ENCODE measurements around the gene WSB2.
A peak's percentile ranks its signal among the peaks of the same experiment; 100 is the strongest.
"Not testable (repeated sequence)": the region's sequence is repeated elsewhere in the genome, so short reads cannot be mapped to it uniquely, and the experiment has no call there.

Gene WSB2

GRCh38 chr12:118061011-118061872 is at the start of gene WSB2:
Gene WSB2, minus strand, starts transcription at chr12:118061179. Its CDS starts 131 bp downstream, at chr12:118061048.
- peak; percentile 63 for DNase-seq

GRCh38 chr12:118109088-118109487 is 48.1 kb upstream of the WSB2 start:
- no peak for DNase-seq

- no peak for DNase-seq
Observed at GRCh38 chr12:118107694-118108093, 46.7 kb upstream of the WSB2 start.

GRCh38 chr12:118107011-118107410 is 46.0 kb upstream of the WSB2 start:
- no peak for DNase-seq

GRCh38 chr12:118103601-118104382 is 42.8 kb upstream of the WSB2 start, which contains the start of gene VSIG10:
Gene VSIG10, minus strand, starts transcription at chr12:118104011. Its CDS starts 340 bp downstream, at chr12:118103671.
- no peak for DNase-seq

GRCh38 chr12:118103201-118103600 is 42.2 kb upstream of the WSB2 start:
- no peak for DNase-seq

GRCh38 chr12:118102609-118103008 is 41.6 kb upstream of the WSB2 start:
- DNase-seq = no peak

- DNase-seq = no peak
Observed at GRCh38 chr12:118102070-118102469, 41.1 kb upstream of the WSB2 start.

GRCh38 chr12:118101051-118101450 is 40.1 kb upstream of the WSB2 start:
- no peak for DNase-seq

- DNase-seq = no peak
Observed at GRCh38 chr12:118098911-118099671, 38.1 kb upstream of the WSB2 start.

GRCh38 chr12:118098401-118098800 is 37.4 kb upstream of the WSB2 start:
- DNase-seq = no peak

- DNase-seq = no peak
Observed at GRCh38 chr12:118094039-118094438, 33.1 kb upstream of the WSB2 start.

- no peak for DNase-seq
Observed at GRCh38 chr12:118089782-118090181, 28.8 kb upstream of the WSB2 start.

GRCh38 chr12:118082161-118082560 is 21.2 kb upstream of the WSB2 start:
- DNase-seq = no peak

- not testable (repeated sequence) for DNase-seq
Observed at GRCh38 chr12:118081521-118081920, 20.5 kb upstream of the WSB2 start.

- DNase-seq = no peak
Observed at GRCh38 chr12:118073768-118074167, 12.8 kb upstream of the WSB2 start.

GRCh38 chr12:118070650-118071049 is 9.7 kb upstream of the WSB2 start:
- DNase-seq = no peak

GRCh38 chr12:118068445-118068844 is 7.5 kb upstream of the WSB2 start:
- DNase-seq = no peak

GRCh38 chr12:118065380-118065779 is 4.4 kb upstream of the WSB2 start:
- DNase-seq = no peak

GRCh38 chr12:118064608-118065007 is 3.6 kb upstream of the WSB2 start:
- DNase-seq = no peak

GRCh38 chr12:118063576-118064391 is 2.8 kb upstream of the WSB2 start:
- DNase-seq = no peak
